OCI-LY3 (cell line): Measurements from ENCODE around the gene CST7.

Experiments used
- CTCF ChIP-seq: fragments of 200-600, 300-600 bp; sonication (generic); IDR thresholded peaks from 2 replicates; pipeline ENCODE4 v1.5.1; 2014; ENCODE audit warnings: antibody characterized with exemption, low read length, low read depth
- EZH2phosphoT487 ChIP-seq: fragments of 200-600 bp; shearing (Covaris generic); IDR thresholded peaks from 2 replicates; pipeline ENCODE4 v1.6.1; 2018; ENCODE audit warnings: antibody characterized with exemption, mixed run types, low read depth

GRCh38 chr20:24936526-24937407, 12.3 kb upstream of the CST7 start:
- TF ChIP-seq EZH2phosphoT487 = no peak
- no peak for TF ChIP-seq CTCF
